COLO829 (cell line): ENCODE data around the gene CRMP1.
"Not testable (repeated sequence)": the region's sequence is repeated elsewhere in the genome, so short reads cannot be mapped to it uniquely, and the experiment has no call there.

ENCODE experiments used
- DNase-seq: peaks from one replicate; pipeline ENCODE4 v3.0.0; 2012; ENCODE audit warnings: low spot score

The CRMP1 gene

GRCh38 chr4:5856362-5856761 is 36.5 kb downstream of the CRMP1 start:
- DNase-seq = not testable (repeated sequence)

- DNase-seq = no peak
Observed at GRCh38 chr4:5854929-5855328, 38.0 kb downstream of the CRMP1 start.

GRCh38 chr4:5852523-5853202 is 40.2 kb downstream of the CRMP1 start:
- no peak for DNase-seq

- DNase-seq = no peak
Observed at GRCh38 chr4:5851637-5852301, 41.1 kb downstream of the CRMP1 start.

GRCh38 chr4:5845035-5845905 is 47.6 kb downstream of the CRMP1 start:
- no peak for DNase-seq

GRCh38 chr4:5843573-5844530 is 49.0 kb downstream of the CRMP1 start:
- no peak for DNase-seq

GRCh38 chr4:5842456-5842855 is 50.4 kb downstream of the CRMP1 start:
- no peak for DNase-seq

GRCh38 chr4:5839751-5840674 is 52.9 kb downstream of the CRMP1 start:
- DNase-seq = no peak

GRCh38 chr4:5839332-5839731 is 53.6 kb downstream of the CRMP1 start:
- DNase-seq = no peak

- DNase-seq = not testable (repeated sequence)
Observed at GRCh38 chr4:5837483-5837882, 55.4 kb downstream of the CRMP1 start.

- DNase-seq = no peak
Observed at GRCh38 chr4:5836943-5837342, 55.9 kb downstream of the CRMP1 start.

- no peak for DNase-seq
Observed at GRCh38 chr4:5828005-5828391, 64.9 kb downstream of the CRMP1 start.

GRCh38 chr4:5827108-5828004 is 65.5 kb downstream of the CRMP1 start:
- DNase-seq = no peak

GRCh38 chr4:5826437-5827107 is 66.3 kb downstream of the CRMP1 start:
- no peak for DNase-seq

GRCh38 chr4:5825321-5826041 is 67.4 kb downstream of the CRMP1 start:
- no peak for DNase-seq

- DNase-seq = peak; percentile 28
Observed at GRCh38 chr4:5824635-5825034, 68.3 kb downstream of the CRMP1 start.

- no peak for DNase-seq
Observed at GRCh38 chr4:5824227-5824626, 68.7 kb downstream of the CRMP1 start.

- DNase-seq = no peak
Observed at GRCh38 chr4:5823542-5824211, 69.2 kb downstream of the CRMP1 start.
